GM19240 (cell line): Measurements from ENCODE around the gene OLFM1.
"Not testable (repeated sequence)": the region's sequence is repeated elsewhere in the genome, so short reads cannot be mapped to it uniquely, and the experiment has no call there.

ENCODE experiments used
- DNase-seq: peaks from one replicate; pipeline ENCODE4 v3.0.0; 2011; ENCODE audit warnings: low spot score; ENCODE audit not compliant: insufficient read length

OLFM1 gene

DNA sequence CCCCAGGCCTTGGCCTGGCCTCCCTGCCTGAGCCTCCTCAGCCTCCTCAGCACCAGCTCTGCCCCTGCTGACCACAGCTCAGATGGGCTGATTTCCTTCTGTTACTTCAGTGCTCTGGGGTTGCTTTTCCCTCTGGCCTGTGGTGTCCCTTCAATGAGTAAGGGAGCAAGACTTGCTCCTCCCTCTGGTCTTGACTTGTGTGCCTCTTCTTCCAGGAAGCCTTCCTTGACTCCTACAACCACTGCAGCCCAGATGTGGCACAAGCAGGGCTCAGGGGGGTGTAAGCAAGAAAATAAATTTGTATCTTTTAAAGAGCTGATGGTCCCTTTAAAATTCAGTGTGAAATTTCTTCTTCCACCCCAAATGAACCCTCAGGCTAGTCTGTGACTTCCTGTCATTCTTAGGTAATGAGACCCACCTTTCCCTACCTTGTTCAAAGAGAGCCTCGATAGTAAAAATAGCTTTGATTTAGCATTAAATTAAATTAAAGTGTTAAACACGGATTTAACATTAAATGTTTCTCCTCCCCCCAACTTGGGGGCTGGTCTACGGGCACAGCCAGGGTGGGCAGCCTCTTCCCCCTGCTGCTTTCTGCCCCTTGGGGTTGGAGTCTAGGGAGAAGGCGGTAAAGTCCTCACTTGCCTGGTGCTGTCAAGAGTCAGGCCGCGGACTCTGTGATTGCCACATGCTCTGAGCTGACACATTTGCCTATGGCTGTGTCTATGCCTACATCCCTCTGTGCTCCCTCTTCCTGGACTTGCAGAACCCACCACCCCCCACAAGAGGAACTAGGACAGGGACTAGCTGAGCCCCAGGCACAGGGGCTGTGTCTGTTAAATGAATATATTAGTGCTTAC, 64.5 kb downstream of the OLFM1 start:
- DNase-seq = no peak

DNA sequence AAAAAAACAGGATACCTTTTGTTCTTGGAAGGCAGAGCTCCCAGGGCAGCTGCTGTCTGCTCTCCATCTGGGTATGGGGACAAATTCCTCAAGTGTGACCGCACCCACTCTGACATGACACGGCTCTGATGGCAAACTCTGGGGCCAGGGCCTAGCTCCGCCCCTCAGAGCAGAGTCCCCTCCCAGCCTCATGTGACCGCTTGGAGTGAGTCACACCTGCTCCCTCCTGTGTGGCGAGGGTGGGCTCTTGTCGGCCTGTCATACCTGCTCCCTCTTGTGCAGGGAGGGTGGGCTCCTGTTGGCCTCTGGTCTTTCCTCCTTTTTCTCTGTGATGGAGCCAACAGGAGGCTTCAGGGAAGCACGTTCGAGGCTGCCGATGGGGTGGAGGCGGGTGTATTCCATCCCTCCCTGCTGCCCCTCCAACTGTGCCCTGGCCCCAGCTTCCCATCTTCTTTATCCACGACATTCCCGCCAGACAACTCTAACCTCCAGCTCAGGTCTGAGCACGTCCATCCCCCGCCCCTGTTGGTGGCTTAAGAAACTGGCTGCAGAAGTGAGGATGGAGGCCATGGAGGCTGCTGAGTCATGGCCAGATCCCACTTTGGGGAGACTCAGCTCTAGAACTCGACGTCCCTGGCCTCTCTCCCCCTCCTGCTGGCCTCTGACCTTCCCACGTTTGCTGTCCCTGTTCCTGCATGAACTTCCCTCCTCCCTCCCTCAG, 65.3 kb downstream of the OLFM1 start:
- DNase-seq = no peak

DNA sequence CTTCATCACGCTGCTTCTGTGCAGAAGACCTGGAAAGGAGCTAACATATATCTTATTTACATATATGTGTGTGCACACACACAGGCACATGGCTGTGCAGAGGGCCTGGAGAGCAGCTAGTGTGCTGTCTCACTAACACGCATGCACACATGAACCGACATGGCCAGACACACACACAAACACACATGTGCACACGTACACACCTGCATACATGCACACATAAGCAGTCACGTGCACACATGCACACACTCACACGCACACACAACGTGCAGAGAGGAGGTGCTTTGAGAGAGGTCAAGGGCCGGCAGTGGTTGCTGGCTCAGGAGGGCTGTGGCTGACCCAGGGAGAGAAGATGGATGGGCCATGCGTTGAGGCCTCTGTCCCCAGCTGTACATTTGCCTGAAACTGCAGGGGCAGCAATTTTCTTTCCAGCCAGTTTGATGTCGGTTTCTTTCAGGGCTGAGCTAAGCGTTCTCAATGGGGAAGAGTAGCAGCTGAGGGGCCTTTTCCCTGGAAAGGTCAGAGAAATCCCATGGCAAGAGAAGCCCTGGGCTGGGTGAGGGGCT, 66.7 kb downstream of the OLFM1 start:
- no peak for DNase-seq

DNA sequence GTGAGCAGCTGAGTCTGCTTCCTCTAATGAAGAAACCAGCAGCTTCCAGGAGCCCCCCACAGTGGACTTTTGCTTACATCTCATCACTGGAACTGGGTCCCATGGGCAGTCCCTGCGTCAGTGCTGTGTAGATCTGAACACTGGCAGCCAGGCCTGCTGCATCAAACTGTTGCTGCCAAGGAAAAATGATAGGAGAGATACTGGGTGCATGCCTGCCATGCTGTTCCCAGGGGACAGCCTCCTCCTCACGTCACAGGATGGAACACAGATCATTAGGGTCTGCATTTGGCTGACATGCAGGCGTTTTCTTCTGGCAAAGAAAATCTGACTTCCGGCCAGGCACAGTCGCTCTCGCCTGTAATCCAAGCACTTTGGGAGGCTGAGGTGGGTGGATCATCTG, 67.9 kb downstream of the OLFM1 start:
- DNase-seq = no peak

DNA sequence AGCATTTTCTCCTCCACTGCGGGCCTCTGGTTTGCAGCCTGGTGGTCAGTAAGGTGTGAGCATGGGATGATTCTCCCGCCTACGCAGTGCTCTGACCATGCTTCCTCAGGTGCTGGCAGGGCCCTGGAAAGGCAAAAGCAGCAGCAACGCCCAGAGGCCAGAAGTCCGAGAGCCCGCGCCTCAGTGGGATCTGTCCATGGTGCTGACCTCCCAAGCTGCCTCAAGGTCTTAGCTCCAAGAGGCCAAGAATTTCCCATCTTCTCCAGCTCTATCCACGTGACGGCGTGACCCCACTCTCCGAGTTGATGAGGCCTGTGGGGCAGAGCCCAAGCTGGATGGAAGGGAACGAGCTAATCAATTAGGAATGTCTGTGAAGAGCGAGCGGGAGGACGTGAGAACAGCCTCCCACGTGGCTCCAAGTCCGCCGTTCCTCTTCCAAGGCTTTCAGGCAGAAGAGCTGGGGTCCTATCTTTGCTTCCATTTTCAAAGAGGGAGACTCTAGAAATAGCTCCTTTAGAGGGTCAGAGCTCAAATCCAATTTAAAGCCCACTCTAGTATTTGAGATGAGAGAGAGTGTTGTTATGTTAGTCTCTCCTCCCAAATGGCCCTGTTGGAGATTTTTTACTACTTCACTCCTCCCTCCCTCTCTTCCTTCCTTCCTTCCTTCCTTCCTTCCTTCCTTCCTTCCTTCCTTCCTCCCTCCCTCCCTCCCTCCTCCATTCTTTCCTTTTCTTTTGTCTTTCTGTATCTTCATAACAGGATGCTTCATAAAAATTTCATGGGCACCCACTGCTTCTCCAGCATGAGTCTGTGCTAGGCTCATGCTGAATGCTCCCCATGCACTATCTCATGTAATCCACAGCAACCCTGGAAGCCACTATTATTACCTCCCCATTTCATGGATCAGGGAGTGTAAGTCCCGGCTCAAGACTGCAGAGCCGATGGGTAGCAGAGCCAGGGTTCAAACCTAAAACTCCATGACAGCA, 69.3 kb downstream of the OLFM1 start:
- DNase-seq = no peak

DNA sequence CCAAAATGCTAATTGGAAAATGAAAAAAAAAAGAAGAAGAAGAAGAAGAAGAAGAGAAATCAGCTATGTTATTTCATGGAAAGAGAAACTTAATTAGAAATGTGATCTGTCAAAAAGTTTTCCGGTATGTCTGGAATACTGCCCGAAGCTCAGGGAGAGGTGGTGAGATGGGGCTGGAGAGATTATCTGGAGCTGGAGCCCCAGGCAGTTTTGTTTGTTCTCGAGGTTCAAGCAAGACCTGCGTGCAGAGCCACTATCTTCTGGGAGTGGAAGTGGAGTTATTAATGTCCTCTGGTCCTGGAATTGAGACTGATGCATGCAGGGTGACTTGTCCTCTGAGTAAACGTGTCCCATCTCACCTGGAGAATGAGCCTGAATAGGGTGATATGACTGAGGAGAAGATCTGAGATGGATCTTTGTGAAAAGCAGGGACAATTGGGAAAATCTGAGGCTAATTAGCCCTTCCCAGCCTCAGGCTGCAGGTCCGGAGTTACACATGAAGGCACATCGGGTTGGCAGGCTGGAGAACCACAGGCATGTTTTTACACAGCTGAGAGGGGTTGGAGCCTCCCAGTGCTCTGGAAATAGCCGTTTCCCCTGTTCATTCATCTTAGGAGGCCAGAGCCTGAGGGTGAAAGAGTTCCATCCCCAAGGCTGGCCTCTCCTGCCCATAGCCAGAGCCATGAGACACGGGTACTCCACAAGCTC, 70.5 kb downstream of the OLFM1 start:
- DNase-seq = no peak

DNA sequence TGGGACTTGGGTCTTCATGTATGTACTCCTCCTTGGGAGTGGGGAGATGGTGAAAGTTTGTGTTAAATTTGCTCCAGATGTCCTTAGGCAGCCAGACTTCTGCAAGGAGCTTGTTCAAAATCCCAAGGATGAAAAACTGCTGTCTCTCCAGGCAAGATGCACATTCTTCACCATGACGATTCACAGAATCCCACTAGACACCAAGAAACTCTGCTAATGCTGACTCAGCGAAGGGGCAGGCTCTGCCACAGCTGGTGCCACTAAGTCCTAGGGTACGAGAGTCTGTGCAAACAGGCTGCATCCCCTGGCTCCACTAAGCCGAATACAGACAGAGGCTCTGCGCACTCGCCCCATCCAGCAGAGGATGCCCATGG, 71.1 kb downstream of the OLFM1 start:
- no peak for DNase-seq

DNA sequence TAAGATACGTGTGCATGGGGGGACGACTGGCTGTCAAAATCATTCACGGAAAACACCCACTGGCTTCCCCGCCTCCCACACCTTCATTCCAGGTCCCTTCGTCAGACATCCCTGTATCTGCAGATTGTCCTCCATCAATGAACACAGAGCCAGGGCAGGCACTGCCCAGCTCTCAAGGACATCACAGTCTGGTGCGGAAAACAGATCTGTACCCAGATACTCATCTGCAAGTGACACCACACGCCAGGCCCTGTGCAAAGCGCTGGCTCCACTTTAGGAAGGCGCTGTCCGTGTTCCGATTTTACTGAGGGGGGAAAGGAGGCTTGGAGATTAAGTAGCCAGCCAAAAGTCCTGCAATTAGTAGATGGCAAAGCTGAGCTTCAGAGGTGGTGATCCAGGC, 72.3 kb downstream of the OLFM1 start:
- DNase-seq = no peak

DNA sequence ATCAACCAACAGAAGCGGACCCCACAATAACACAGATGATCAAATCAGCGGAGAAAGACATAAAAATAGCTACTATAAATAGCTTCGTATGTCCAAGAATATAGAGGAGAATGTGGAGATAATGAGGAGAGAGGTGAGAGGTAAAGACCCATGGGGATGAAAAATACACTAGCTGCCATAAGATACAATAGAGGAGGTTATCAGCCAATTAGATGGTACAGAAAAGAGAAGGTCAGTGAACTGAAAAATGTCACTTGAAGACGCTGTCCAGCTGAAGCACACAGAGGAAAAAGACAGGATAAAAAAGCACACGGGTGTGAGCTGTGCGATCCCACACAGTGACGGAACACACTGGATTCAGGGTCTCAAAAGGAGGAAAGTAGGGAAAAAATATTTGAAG, 73.4 kb downstream of the OLFM1 start:
- no peak for DNase-seq

DNA sequence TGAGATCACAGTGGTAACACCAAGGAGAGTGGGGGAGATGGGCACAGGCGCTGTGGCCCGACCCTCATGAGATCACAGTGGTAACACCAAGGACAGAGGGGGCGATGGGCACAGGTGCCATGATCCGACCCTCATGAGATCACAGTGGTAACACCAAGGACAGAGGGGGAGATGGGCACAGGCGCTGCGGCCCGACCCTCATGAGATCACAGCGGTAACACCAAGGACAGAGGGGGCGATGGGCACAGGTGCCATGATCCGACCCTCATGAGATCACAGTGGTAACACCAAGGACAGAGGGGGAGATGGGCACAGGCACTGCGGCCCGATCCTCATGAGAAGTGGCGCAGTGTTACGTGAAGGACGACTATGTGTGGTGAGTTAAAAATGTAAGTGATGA, 75.1 kb downstream of the OLFM1 start:
- DNase-seq = not testable (repeated sequence)

DNA sequence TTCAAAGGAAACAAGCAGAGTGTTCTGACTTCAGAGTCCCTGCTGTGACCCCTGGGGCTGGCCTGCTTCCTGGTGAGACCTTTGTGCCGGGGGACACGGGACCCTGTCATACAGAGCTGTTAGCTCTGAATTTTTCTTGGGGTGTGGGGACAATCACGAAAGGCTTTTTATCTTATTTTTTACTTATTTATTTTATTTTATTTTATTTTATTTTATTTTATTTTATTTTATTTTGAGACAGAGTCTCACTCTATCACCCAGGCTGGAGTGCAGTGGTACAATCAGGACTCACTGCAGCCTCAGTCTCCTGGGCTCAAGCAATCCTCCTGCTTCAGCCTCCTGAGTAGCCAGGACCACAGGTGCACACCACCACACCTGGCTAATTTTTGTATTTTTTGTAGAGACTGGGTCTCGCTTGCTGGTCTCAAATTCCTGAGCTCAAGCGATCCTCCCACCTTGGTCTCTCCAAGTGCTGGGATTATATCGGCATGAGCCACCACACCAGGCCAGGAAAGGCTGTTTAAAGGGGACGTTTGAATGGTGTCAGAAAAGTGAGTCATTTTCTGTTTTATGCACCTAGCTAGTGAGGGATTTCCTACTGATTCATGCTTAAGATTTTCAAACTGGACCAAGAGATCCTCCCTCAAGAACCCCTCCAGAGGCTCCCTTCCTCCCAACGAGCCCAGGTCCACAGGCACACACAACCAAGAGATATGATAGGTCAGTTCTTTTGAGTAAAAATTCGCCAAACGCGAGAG, 75.7 kb downstream of the OLFM1 start:
- DNase-seq = no peak

DNA sequence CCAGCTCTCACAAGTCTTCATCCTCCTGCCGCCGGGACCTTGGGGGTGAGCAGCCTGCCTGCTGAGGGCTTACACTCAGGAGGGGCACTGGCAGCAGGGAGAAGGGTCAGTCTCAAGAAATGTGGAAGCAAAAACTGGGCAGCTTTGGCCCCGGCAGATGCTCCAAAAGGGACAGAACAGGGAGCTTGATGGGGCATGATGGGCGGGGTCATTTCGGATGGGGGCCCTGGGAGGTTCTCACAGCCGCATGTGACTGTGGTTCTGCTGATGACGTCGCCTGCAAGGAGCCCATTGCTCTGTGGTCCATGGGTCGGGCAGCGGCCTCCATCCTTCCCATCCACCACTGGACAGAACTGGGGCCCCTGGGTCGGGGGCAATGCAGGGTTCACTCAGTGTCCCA, 76.6 kb downstream of the OLFM1 start:
- no peak for DNase-seq

DNA sequence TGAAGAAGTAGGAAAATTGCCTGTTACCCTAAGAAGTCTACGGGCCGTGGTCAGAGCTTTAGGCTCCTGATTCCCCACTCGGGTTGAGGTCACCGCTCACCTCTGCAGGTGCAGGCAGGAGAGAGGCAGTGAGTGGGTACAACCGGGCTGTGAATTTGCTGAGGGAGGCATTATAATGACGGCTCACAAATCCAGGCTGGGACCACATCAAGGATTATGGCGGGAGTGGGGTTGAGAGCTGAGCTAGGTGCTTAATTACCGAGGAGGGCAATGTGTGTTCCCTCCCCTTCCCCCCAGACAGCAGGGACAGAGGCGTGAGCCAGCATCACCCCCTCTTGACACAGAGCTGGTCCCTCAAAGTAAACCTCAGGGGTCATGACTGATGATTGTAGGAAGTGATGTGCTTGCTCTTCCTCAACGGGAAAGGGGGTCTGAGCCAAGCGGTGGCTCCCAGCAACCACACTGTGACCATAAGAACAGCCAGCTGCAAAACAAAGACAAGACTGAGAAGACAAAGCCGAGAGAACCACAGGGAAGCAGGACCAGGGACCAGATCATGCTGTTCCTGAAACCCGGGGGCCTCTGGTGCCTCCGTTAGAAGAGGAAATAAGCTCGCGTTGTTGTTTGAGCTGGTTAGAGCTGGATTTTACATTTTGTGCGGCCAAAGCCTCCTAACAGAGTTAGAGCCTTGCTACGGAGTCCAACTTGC, 77.7 kb downstream of the OLFM1 start:
- no peak for DNase-seq

DNA sequence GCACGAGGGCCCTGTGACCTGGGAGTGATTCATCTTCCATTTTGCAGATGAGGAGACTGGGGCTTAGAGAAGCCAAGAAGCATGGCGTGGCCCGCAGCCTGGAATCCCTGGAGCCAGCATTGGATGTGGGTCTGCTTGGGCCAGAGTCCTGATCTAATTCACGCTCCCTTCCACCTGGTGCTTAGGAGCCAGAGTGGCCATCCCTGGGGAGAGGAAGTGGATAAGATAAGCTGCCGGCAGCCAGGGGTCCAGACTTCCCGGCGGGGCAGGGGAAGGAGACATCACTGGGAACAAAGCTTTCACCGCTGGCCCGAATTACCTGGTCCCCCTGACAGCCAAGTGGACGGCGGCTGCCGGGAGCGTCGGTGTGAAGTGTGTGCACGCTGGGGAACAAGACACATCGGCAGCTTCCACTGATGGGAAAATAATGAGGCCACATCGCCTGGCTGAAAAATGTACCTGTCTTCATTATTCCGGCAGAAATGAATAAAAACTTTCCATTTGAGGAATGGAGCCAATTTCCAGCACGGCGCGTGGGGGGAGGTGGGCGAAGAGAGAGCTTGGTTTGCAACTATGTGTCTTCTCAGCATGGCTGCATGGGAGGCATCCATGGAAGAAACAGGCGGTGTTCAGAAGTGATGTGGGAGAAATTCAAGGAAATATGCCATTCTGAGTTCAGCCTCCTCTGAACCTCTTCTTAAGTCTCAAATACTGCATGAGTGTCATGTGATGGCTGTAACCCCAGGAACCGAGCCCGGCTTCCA, 78.5 kb downstream of the OLFM1 start:
- DNase-seq = no peak

DNA sequence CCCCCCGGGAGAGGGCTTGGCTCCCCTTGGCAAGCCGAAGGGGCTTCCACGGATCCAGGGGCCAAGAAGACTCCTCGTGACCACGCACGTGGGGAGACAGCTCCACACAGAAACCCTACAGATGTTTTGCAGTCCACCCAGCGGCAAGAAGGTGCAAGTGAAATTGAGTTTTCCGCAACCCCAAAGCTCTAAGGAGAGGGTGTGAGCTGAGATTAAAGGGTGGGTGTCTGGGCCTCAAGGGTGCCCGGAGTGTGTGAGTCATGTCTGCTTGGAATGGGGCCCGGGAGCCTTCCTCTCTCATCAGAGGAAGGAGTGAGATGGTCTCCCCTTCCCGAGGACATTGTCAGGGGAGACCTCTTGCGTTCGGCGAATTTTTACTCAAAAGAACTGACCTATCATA, 79.1 kb downstream of the OLFM1 start:
- no peak for DNase-seq

DNA sequence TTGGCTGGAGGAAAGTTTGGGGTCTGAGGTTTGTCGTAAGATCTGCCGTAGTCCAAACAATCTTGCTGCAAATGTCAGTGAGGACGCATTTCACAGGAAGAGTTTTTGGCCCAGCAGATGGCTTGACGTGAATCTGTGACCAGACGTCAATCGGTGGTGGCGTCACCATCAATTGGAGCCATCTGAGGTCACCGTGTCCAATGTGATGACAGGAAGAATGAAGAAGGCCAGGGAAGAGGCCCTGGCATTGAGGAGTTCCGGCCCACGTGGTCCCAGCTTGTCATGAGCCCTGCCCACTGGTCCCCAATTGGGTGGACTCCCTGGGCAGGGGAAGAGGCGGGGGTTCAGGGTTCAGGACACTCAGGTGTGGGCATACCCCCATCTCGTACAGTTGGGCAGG, 79.9 kb downstream of the OLFM1 start:
- no peak for DNase-seq

DNA sequence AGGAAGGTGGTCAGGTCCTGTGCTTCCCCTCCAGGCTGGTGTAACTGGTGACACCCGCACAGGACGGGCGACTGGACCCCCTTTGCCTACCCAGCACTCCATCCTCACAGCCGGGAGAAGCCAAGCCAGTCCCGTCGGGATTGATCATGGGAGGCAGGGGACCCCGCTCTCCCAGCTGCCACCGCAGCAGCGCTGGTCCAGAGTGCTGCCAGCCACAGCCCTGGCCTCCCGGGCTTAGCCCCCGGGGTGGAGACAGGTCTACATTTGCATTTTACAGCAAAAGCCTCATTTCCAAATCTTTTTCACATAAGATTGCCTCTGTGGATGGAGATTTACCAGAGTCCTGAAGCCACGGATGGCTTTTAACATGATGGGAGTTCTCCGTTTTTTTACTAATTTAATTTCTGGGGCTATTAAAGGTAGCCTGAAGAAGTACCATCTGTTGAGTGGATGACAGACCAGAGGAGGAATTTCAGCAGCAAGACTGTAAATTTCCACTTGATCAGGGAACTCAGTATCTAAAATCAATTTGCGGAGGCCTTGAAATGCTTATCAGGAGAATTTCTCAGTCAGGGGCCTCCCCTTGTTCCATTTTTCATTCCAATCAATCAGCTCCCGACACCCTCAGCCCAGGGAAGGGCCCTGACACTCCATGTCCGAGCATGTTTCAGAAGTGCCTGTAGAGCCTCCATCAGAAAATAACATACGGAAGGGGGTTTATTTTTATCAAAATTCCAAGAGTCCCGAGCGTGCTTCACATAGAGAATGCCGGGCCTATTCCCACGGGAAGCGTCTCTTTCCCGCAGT, 80.6 kb downstream of the OLFM1 start:
- DNase-seq = no peak

DNA sequence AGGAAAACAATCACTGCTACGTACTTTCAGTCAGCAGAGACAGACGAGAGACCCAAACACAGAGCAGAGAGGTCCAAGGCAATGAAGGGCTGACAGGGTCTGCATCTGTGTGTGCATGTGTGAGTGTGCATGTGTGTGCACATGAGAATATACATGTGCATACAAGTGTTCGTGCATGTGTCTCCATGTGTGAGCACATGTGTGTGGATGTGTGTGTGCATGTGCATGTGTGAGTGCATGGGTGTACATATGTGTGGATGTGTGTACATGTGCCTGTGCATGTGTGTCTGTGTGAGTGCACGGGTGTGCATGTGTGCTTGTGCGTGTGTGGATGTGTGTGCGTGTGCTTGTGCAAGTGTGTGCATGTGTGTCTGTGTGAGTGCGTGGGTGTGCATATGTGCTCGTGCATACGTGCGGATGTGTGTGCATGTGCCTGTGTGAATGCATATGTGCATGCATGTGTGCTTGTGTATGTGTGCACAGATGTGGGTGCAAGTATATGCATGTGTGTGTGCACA, 82.3 kb downstream of the OLFM1 start:
- no peak for DNase-seq
